DMS 273 (cell line): Measurements from ENCODE around the gene ERF.

Source experiments
- DNase-seq: peaks from one replicate; lab custom pipeline; 2025; ENCODE audit not compliant: unreplicated experiment; lab: John Stamatoyannopoulos, UW

The ERF gene

DNA sequence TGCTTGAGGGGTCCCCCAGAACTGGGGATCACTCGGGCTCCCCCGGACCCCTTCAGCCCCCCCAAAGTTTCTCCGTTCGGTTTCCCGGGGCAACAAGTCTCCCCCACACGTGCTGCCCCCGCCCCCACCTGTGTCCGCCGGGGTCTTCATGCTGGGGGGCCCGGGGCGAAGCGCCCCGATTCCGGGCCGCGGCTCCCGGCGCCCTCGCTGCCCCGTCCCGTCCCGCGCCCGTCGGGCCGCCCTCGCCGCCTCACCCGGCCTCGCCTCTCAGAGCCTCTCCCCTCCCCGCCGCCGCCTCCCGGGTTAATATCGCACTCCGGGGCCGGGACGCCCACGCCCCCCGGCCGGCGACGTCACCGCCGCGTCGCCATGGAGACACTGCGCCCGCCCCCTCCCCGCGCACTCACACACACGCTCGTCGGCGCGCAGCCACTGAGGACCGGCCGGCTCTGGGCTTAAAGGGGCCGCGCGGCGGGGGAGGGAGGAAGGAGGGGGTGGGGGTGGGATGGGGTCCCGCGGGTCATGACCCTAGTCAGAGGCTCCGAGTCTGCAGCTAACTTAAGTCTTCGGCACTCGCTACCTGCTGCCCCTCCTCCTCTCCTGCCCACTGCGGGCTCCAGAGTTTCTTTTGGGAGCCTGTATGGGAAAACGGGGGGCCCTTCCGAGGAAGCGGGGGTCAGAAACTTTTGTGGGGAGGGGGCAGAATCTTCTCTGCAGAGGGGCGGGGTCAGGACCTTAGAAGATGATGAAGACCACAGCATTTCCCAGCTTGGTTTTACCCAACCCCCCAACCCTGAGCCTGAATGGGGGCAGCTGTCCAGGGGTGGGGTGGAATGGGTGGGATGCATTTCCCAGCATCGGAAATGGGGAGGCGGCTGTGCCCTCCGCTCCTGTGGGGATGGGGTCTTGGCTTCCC lies at the start of gene ERF:
Gene ERF (minus strand): TSS at position 279 of the 916 bp plus-strand sequence. CDS start 129 bp downstream, at position 150.
- DNase-seq, result peak; percentile 96

DNA sequence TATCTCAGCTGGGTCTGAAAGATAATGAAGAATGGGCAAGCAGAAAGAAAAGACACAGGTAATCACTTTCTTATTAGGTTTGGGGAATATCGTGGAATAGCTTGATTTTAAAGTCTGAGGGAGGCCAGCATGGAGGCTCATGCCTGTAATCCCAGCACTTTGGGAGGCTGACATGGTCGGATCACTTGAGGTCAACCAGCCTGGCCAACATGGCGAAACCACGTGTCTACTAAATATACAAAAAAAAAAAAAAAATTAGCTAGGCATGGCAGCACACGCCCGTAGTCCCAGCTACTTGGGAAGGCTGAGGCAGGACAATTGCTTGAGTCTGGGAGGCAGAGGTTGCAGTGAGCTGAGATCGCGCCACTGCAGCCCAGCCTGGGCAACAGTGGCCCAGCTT lies 48.9 kb upstream of the ERF start:
- DNase-seq, result no peak

- no peak for DNase-seq
Observed at GRCh38 chr19:42303101-42303464, 48.2 kb upstream of the ERF start.

GRCh38 chr19:42301646-42302203 lies 46.8 kb upstream of the ERF start, which contains the start of gene PRR19:
Gene PRR19, plus strand, starts transcription at chr19:42302132. Its CDS starts 7,453 bp downstream, at chr19:42309585.
- peak; percentile 65 for DNase-seq

DNA sequence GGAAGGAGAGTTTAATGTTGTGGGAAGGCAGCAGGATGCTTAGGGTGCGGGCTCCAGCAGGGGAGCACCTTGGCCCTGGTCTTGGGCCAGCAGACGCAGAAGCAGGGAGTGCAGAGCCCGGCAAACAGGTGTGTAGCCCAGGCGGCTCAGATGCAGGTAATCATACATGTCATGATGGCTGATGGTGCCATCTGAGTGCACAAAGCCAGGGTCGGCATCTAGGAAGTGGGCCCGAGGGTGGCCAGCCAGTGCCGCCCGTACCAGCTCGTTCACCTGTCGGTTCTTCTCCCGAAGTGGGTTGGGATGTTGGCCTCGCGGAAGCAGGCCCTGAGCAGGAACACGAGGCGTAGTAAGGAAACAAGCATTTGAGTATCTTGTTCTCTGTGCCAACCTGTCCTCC lies 42.1 kb upstream of the ERF start:
- DNase-seq, result no peak

DNA sequence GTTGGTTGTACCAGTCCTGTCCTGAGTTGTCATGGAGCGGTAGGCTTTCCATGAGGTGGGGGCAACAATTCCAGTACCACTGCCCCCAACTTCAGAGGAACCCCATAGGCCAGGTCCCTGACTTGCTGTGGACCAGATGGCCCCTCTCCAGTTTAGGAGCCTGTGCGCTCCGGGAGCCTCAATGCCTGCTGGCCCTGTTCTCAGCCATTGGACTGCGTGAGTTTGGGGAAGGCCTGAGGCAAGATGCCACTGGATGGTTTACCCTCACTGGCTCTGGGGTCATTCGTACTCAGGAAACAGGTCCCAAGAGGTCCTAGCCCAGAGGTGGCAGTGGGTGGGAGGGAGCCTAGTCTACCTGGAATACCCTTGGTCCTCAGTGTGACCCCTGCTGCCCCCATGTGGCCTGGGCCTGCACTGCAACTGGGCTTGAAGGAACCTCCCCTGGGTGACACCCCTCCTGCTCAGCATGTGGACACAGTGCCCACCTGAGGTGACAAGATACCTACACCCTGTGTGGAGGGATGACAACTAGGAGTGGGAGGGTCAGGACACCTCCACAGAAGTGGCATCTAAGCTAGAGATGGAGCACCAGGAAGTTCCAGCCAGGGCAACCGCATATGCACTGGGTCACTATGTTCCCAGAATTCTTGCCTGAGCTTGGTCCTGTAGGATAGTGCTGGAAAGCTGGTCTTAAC lies 41.0 kb upstream of the ERF start:
- peak; percentile 89 for DNase-seq

- no peak for DNase-seq
Observed at GRCh38 chr19:42295342-42295741, 40.4 kb upstream of the ERF start.

- DNase-seq, result no peak
Observed at GRCh38 chr19:42294471-42295137, 39.7 kb upstream of the ERF start.

DNA sequence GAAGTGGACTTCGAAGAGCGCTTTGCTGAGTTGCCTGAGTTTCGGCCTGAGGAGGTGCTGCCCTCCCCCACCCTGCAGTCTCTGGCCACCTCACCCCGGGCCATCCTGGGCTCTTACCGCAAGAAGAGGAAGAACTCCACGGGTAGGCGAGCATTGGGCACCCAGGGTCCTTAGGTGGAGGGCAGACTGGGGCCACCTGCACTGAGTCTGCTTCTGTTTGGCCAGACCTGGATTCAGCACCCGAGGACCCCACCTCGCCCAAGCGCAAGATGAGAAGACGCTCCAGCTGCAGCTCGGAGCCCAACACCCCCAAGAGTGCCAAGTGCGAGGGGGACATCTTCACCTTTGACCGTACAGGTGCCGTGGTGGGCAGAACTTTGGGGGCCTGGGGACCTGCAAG lies 39.0 kb upstream of the ERF start:
- no peak for DNase-seq

DNA sequence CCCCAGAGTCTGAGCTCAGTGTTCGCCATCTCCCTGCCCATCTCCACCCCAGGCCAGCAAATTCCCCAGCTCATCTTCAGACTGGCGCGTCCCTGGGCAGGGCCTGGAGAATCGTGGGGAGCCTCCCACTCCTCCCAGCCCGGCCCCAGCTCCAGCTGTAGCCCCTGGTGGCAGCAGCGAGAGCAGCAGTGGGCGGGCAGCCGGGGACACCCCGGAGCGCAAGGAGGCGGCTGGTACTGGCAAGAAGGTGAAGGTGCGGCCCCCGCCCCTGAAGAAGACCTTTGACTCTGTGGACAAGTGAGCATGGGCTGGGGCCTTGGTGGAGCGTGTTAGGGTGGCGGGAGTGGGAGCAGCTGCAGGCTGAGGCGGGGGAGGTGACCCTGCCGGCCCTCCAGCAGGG lies 38.6 kb upstream of the ERF start:
- DNase-seq, result peak; percentile 32

DNA sequence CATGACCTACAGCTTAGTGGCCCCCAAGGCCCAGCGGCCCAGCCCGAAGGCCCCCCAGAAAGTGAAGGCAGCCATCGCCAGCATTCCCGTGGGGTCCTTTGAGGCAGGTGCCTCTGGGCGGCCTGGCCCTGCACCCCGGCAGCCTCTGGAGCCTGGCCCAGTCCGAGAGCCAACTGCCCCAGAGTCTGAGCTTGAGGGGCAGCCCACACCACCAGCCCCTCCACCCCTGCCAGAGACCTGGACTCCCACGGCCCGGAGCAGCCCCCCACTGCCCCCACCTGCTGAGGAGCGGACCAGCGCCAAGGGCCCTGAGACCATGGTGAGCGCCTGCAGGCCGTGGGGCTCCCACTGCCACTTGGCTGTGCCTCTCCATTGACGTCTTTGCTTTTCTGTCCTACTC lies 38.0 kb upstream of the ERF start:
- DNase-seq, result no peak

DNA sequence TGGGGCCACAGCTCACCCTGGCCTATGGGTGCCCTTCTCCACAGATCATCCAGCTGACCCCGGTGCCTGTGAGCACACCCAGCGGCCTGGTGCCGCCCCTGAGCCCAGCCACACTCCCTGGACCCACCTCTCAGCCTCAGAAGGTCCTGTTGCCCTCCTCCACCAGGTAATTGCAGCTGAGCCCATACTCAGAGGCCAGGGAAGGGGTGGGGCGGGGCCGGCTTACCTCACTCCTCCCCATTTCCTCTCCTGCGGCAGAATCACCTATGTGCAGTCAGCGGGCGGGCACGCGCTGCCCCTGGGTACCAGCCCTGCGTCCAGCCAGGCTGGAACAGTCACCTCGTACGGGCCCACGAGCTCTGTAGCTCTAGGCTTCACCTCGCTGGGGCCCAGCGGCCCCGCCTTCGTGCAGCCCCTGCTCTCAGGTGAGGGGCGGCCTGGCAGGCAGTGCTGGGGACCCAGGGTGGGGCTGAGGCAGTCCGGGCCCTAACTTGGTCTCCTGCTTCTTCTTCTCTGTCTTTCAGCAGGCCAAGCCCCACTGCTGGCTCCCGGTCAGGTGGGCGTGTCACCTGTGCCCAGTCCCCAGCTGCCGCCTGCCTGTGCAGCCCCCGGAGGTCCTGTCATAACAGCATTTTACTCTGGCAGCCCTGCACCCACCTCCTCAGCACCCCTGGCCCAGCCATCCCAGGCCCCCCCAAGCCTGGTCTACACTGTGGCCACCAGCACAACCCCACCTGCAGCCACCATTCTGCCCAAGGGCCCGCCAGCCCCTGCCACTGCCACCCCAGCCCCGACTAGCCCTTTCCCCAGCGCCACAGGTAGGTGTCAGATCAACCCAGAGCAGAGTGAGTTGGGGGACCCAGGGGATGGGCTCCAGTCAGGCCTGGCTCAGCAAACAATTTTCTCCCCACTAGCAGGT lies 37.4 kb upstream of the ERF start:
- DNase-seq, result no peak

DNA sequence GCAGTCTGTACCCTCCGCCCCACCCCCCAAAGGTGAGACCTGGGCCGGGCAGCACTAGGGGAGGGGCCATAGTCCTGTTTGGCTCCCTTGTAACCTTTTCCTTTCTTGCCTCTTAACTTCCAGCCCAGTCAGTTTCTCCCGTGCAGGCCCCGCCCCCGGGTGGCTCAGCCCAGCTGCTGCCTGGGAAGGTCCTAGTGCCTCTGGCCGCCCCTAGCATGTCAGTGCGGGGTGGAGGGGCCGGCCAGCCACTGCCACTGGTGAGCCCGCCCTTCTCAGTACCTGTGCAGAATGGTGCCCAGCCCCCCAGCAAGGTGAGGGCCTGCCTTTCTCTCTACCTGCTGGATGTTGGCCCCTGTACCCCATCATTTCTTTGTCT lies 36.5 kb upstream of the ERF start:
- DNase-seq, result peak; percentile 36

GRCh38 chr19:42290523-42291434 lies 35.9 kb upstream of the ERF start:
- DNase-seq, result peak; percentile 80

GRCh38 chr19:42290136-42290522 lies 35.2 kb upstream of the ERF start:
- no peak for DNase-seq

- DNase-seq, result no peak
Observed at GRCh38 chr19:42289556-42290041, 34.7 kb upstream of the ERF start.

DNA sequence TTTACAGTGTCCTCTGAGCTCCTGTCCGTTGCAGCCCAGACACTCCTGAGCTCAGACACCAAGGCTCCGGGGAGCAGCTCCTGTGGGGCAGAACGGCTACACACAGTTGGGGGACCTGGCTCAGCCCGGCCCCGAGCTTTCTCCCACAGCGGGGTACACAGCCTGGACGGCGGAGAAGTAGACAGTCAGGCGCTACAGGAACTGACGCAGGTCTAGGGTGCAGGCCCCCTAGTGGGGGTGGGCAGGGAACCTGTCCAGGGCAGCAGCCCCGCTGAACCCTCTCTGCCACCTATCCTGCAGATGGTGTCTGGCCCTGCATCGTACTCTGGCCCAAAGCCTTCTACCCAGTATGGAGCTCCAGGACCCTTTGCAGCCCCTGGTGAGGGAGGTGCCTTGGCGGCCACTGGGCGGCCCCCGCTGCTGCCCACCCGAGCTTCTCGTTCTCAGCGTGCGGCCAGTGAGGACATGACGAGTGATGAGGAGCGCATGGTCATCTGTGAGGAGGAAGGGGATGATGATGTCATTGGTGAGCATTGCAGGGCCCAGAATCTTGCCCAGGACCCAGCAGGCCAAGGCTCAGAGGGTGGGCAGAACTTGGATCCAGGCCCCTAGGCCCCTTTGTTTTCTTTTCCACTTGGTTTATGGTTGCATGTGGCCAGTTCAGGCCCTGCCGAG lies 34.1 kb upstream of the ERF start:
- no peak for DNase-seq

- DNase-seq, result no peak
Observed at GRCh38 chr19:42288387-42288786, 33.5 kb upstream of the ERF start.

DNA sequence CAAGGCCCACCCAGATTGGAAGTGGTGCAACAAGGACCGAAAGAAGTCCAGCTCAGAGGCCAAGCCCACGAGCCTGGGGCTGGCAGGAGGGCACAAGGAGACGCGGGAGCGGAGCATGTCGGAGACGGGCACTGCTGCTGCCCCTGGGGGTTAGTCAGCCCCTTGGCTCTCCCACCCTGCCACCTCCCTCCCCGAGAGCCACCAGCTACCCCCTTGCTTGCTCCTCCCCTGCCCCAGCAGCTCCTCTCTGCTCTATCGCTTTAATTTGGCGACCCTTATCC lies 32.8 kb upstream of the ERF start:
- no peak for DNase-seq
